GM19397 (cell line): ENCODE measurements around the gene DISP1.

Experiments
- ATAC-seq: cut with Tn5 transposase; IDR thresholded peaks from one replicate; pipeline ENCODE4 v1.9.1; 2021; ENCODE audit warnings: mild to moderate bottlenecking, moderate library complexity; ENCODE audit not compliant: unreplicated experiment

DISP1 gene

GRCh38 chr1:222861062-222861461, 46.2 kb downstream of the DISP1 start:
- ATAC-seq = no peak
